Measurements from ENCODE around the gene LRMDA. TPM values are rescaled to one million over a fixed set of nuclear protein-coding genes. Genes with fewer than 3 reads are reported as not detected.
A peak's percentile ranks its signal among the peaks of the same experiment; 100 is the strongest.

The LRMDA gene
- total and polyA plus RNA-seq, 2 of the 13 experiments (the other 11 are each of a cell fraction or from before 2014, with no cell fraction given) = 13.4 to 22.0 TPM

DNA sequence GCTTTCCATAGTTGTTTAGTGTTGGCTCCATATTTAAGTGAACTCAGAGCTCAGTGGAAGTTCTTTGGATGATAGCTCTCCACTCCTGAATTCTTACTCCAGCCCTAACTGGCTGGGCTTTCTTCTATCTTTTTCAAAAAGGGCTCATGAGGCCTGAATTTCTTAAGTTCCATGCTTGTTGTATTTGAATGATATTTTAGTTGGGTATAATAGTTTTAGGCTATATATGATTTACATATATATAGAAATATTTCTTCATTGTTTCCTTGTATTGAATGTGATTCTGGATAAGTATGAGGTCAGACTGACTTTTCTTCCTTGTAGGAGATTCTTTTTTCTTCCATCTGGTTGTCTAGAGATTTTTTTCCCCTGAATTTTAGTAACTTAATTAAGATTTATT, 843.5 kb downstream of the LRMDA start:
- no TSS peak for BruUV-seq (replicated peaks)

DNA sequence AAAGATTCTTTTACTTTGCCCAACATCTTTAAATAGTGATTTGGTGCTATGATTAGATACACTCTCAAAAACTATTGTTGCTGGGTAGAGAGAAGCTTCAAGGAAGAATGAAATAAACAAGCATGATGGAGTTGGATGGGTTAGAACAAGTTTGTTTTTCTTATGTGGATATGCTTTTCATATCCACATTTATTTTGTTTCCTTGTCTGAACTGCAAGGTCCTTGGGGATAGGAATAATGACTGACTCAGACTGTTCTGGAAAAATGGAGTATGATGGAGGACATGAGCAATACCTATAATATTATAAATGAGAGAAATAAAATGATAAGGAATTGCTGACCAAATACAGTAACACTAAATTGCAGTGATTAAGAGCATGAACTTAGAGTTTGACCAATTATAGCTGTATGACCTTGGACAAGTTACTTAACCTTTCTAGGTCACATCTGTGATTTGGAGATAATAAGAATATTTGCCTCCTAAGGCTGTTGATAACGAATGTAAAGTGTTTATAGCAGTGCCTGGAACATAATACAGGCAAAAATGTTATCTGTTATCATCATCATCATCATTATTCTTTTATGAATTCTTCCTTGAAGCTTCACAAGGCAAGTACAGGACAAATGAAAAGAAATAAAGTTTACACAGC, 847.5 kb downstream of the LRMDA start:
- H3K79me2 ChIP-seq (ENCODE audit: insufficient read depth, low read length) = no peaks in the 10 kb centered on the region
- no peaks in the 10 kb centered on the region for H4K20me1 ChIP-seq (ENCODE audit: insufficient read depth, low read length)
- TF ChIP-seq ZNF709 (CRISPR knock-in tag; IDR thresholded peaks at IDR 0.05) (no peak), ZNF720 (CRISPR knock-in tag; IDR thresholded peaks at IDR 0.05) (no peak), KLF9 (CRISPR knock-in tag; IDR thresholded peaks at IDR 0.05; ENCODE audit: low read depth) (no peak)
- TF ChIP-seq, protein P1, sequence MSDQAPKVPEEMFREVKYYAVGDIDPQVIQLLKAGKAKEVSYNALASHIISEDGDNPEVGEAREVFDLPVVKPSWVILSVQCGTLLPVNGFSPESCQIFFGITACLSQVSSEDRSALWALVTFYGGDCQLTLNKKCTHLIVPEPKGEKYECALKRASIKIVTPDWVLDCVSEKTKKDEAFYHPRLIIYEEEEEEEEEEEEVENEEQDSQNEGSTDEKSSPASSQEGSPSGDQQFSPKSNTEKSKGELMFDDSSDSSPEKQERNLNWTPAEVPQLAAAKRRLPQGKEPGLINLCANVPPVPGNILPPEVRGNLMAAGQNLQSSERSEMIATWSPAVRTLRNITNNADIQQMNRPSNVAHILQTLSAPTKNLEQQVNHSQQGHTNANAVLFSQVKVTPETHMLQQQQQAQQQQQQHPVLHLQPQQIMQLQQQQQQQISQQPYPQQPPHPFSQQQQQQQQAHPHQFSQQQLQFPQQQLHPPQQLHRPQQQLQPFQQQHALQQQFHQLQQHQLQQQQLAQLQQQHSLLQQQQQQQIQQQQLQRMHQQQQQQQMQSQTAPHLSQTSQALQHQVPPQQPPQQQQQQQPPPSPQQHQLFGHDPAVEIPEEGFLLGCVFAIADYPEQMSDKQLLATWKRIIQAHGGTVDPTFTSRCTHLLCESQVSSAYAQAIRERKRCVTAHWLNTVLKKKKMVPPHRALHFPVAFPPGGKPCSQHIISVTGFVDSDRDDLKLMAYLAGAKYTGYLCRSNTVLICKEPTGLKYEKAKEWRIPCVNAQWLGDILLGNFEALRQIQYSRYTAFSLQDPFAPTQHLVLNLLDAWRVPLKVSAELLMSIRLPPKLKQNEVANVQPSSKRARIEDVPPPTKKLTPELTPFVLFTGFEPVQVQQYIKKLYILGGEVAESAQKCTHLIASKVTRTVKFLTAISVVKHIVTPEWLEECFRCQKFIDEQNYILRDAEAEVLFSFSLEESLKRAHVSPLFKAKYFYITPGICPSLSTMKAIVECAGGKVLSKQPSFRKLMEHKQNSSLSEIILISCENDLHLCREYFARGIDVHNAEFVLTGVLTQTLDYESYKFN (CRISPR knock-in tag; conservative IDR thresholded peaks at IDR 0.05) = no peak
- ChIA-PET CTCF (ENCODE audit: low intra/inter-chr PET ratio, low total read pairs) (no interaction called here), POLR2A (no interaction called here)
- H3K4me3 ChIP-seq (replicated peaks in 1 of 3; ENCODE audit: insufficient read depth in 1 of 3, low read depth in 2 of 3, low read length in 3 of 3) = no peak overlapping the region
- ATAC-seq (no peak), FAIRE-seq (no peak), DNase-seq (ENCODE audit: low spot score) (no peak)
- H3K36me3 ChIP-seq (replicated peaks in 1 of 2; ENCODE audit: control insufficient read depth in 1 of 2, insufficient read depth in 2 of 2, low read length in 2 of 2) = no peaks in the 10 kb centered on the region
- intact Hi-C loops (cut with micrococcal nuclease; ENCODE audit: unreplicated experiment) (no loop called here), in situ Hi-C loops (cut with HindIII; ENCODE audit: extremely low pct_ligation_motif_present, low pct_unique_long_range_greater_than_20kb) (no loop called here)
- H2AFZ ChIP-seq (ENCODE audit: low read length) = no peak overlapping the region
- H3K4me1 ChIP-seq (ENCODE audit: insufficient read depth, low read length) = no peaks in the 10 kb centered on the region
- H3K9me3 ChIP-seq (ENCODE audit: low read length) = peaks cover 10% of the 10 kb centered on the region
- WGBS (ENCODE audit: low lambda C conversion rate) = 30% methylated on average over 1 of the region's 1 CpG
- no peaks in the 10 kb centered on the region for H3K27me3 ChIP-seq (ENCODE audit: control insufficient read depth in 1 of 2, insufficient read depth in 2 of 2, low read length in 2 of 2)
- no peak overlapping the region for H3K27ac ChIP-seq (ENCODE audit: extremely low read length, insufficient read depth, low read length)
- no peak overlapping the region for H3K9ac ChIP-seq (ENCODE audit: insufficient read depth, low read depth, low read length)
- BruUV-seq (replicated peaks) = no TSS peak
- no peak overlapping the region for H3K4me2 ChIP-seq (ENCODE audit: low read depth, low read length)

More for the DNA sequence above, 843.5 kb downstream of the LRMDA start:
- no peak for FAIRE-seq
- no peak for DNase-seq (ENCODE audit: low spot score)
- Histone ChIP-seq H3K4me2 (ENCODE audit: low read depth, low read length) (no peak overlapping the region), H3K4me3 (replicated peaks in 1 of 3; ENCODE audit: insufficient read depth in 1 of 3, low read depth in 2 of 3, low read length in 3 of 3) (no peak overlapping the region), H3K36me3 (replicated peaks in 1 of 2; ENCODE audit: control insufficient read depth in 1 of 2, insufficient read depth in 2 of 2, low read length in 2 of 2) (no peaks in the 10 kb centered on the region), H2AFZ (ENCODE audit: low read length) (no peak overlapping the region), H3K4me1 (ENCODE audit: insufficient read depth, low read length) (no peaks in the 10 kb centered on the region), H3K27me3 (ENCODE audit: control insufficient read depth in 1 of 2, insufficient read depth in 2 of 2, low read length in 2 of 2) (no peaks in the 10 kb centered on the region), H3K9me3 (ENCODE audit: low read length) (peaks cover 10% of the 10 kb centered on the region), H3K9ac (ENCODE audit: insufficient read depth, low read depth, low read length) (no peak overlapping the region), H4K20me1 (ENCODE audit: insufficient read depth, low read length) (no peaks in the 10 kb centered on the region), H3K27ac (ENCODE audit: extremely low read length, insufficient read depth, low read length) (no peak overlapping the region), H3K79me2 (ENCODE audit: insufficient read depth, low read length) (no peaks in the 10 kb centered on the region)
- intact Hi-C loops (cut with micrococcal nuclease; ENCODE audit: unreplicated experiment) = no loop called here
- TF ChIP-seq ARNTL (CRISPR knock-in tag; IDR thresholded peaks at IDR 0.05) = no peak
- TF ChIP-seq ZFP1 (CRISPR knock-in tag; IDR thresholded peaks at IDR 0.05) = peak; percentile 77; the same call in 1 of the 2 replicates
- ChIA-PET CTCF (ENCODE audit: low intra/inter-chr PET ratio, low total read pairs) (no interaction called here), POLR2A (no interaction called here)
- in situ Hi-C loops (cut with HindIII; ENCODE audit: extremely low pct_ligation_motif_present, low pct_unique_long_range_greater_than_20kb) = no loop called here
- ATAC-seq = no peak

All from HepG2 (cell line).